22Rv1 (cell line): ENCODE measurements around the gene FN3KRP.
"Not testable (repeated sequence)": the region's sequence is repeated elsewhere in the genome, so short reads cannot be mapped to it uniquely, and the experiment has no call there.

ENCODE experiments used
- H3K27ac ChIP-seq: fragments of 450-650 bp; 2 replicates; pipeline ENCODE4 v1.5.1; 2017
- CTCF ChIP-seq: fragments of 450-650 bp; IDR thresholded peaks from 2 replicates; pipeline ENCODE4 v1.5.1; 2017; ENCODE audit warnings: mild to moderate bottlenecking
- ZFX ChIP-seq: fragments of 450-650 bp; IDR thresholded peaks from 2 replicates; pipeline ENCODE4 v1.6.1; 2017; ENCODE audit warnings: antibody characterized with exemption, borderline replicate concordance

Gene FN3KRP

DNA sequence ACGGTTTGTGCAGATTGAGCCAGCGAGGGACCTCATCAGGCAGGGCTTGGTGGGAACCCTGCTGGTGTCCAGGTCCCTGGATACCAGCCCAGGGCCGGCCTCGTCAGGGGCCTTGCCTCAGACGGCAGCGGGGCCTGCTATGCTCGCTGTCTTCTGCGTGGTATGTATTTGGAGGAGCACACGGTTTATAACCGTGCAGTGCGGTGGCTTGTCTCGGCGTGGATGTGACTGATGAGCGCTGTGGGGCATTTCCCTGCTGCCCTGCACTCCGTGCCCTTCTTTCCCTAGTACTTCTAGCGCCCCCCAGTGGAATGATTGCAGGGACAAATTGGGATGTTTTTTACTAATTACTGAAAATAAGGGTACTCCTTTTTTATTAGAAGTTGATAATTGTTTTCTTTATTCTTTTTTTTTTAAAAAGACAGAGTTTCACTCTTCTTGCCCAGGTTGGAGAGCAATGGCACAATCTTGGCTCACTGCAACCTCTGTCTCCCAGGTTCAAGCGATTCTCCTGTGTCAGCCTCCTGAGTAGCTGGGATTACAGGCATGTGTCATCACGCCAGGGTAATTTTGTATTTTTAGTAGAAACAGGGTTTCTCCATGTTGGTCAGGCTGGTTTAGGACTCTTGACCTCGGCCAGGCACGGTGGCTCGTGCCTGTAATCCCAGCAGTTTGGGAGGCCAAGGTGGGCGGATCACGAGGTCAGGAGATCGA lies 50.7 kb downstream of the FN3KRP start:
- TF ChIP-seq ZFX (no peak), CTCF (peak; percentile 86)
- H3K27ac ChIP-seq = no peak overlapping the region

DNA sequence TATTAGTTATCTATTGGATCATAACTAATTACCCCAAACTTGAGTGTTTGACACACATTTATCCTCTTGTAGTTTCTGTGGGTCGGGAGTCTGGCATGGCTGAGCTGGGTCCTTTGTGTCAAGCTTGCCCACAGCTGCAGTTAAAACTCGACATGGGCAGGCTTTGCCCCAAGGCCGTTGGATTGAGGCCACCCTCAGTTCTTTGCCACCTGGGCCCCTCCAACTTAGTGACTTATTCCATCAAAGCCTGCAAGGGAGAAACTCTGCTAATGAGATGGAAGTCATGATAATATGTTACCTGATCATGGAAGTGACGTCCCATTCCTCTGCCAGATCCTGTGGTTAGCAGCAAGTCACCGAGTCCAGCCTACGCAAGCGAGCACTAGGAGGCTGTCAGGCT lies 52.5 kb downstream of the FN3KRP start:
- H3K27ac ChIP-seq = no peak overlapping the region
- no peak for TF ChIP-seq CTCF
- no peak for TF ChIP-seq ZFX

GRCh38 chr17:82772026-82772425 lies 55.5 kb downstream of the FN3KRP start:
- TF ChIP-seq ZFX (no peak), CTCF (no peak)

GRCh38 chr17:82774456-82774855 lies 58.0 kb downstream of the FN3KRP start:
- not testable (repeated sequence) for H3K27ac ChIP-seq

More at GRCh38 chr17:82772026-82772425, 55.5 kb downstream of the FN3KRP start:
- H3K27ac ChIP-seq = no peak overlapping the region

- TF ChIP-seq CTCF (peak; percentile 97), ZFX (no peak)
These were observed 58.7 kb downstream of the FN3KRP start for GRCh38 chr17:82775001-82775823.

DNA sequence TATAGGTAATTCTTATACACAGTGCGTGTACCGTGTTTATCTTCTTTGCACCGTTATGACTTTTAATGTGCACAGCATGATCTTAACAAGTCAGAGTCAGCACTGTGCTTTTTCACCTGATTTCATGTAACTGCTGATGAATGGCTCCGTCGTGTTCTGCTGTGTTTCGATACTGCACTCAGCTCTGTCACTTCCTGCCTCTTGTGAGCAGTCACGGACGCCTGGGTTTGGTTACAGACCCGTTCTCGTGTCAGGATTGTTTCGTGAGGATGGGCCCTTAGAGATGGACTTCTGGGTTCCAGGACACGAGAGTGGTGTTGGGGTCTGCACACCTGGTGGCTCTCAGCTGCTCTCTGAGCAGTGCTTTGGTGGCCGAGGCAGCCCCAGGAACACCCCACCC lies 59.9 kb downstream of the FN3KRP start:
- TF ChIP-seq ZFX (no peak), CTCF (no peak)
- no peak overlapping the region for H3K27ac ChIP-seq

More at GRCh38 chr17:82775001-82775823, 58.7 kb downstream of the FN3KRP start:
- no peak overlapping the region for H3K27ac ChIP-seq
